GM23338 (cell line): ENCODE data around the gene DCLRE1C. TPM values are rescaled to one million over a fixed set of nuclear protein-coding genes. Genes with fewer than 3 reads are reported as not detected.
"Not testable (repeated sequence)": the region's sequence is repeated elsewhere in the genome, so short reads cannot be mapped to it uniquely, and the experiment has no call there.

Source experiments
- ATAC-seq: fragments of 200-7000 bp; cut with Tn5 transposase; 3 replicates; pipeline ENCODE4 v1.9.1; 2020
- DNase-seq: peaks from one replicate; pipeline ENCODE4 v3.0.0-alpha.2; 2015; ENCODE audit warnings: low spot score
- H2AFZ ChIP-seq: fragments of 200-600 bp; sonication (generic); 2 replicates; pipeline ENCODE4 v1.8.0; 2016; ENCODE audit warnings: antibody characterized with exemption, mild to moderate bottlenecking, moderate library complexity
- H3F3A ChIP-seq: fragments of 200-600 bp; sonication (generic); replicated peaks from 2 replicates; pipeline ENCODE4 v1.8.0; 2017; ENCODE audit warnings: antibody characterized with exemption, mixed run types, low read depth
- H3K27ac ChIP-seq: fragments of 200-600 bp; sonication (generic); 2 replicates; pipeline ENCODE4 v1.6.1; 2016; ENCODE audit warnings: low read depth
- H3K27me3 ChIP-seq: fragments of 200-600 bp; sonication (generic); 2 replicates; pipeline ENCODE4 v1.8.0; 2016; ENCODE audit warnings: mild to moderate bottlenecking, mixed run types, moderate library complexity; ENCODE audit not compliant: insufficient read depth
- H3K36me3 ChIP-seq: fragments of 200-600 bp; sonication (generic); 2 replicates; pipeline ENCODE4 v1.8.0; 2016; ENCODE audit warnings: mild to moderate bottlenecking; ENCODE audit not compliant: insufficient read depth
- H3K4me1 ChIP-seq: fragments of 200-600 bp; sonication (generic); 2 replicates; pipeline ENCODE4 v1.8.0; 2016; ENCODE audit warnings: mild to moderate bottlenecking, moderate library complexity; ENCODE audit not compliant: insufficient read depth
- H3K4me2 ChIP-seq: fragments of 200-600 bp; sonication (generic); 2 replicates; pipeline ENCODE4 v1.7.1; 2017; ENCODE audit warnings: mixed run types
- H3K4me3 ChIP-seq: fragments of 200-600 bp; sonication (generic); 2 replicates; pipeline ENCODE4 v1.6.1; 2016; ENCODE audit warnings: mixed run types
- H3K79me2 ChIP-seq: fragments of 200-600 bp; sonication (generic); replicated peaks from 2 replicates; pipeline ENCODE4 v1.8.0; 2017; ENCODE audit warnings: mild to moderate bottlenecking; ENCODE audit not compliant: insufficient read depth
- H3K9me2 ChIP-seq: fragments of 200-600 bp; sonication (generic); 2 replicates; pipeline ENCODE4 v1.8.0; 2017; ENCODE audit not compliant: insufficient read depth
- H4K20me1 ChIP-seq: fragments of 200-600 bp; sonication (generic); replicated peaks from 2 replicates; pipeline ENCODE4 v1.8.0; 2017; ENCODE audit warnings: mild to moderate bottlenecking; ENCODE audit not compliant: insufficient read depth
- H3K27ac Mint-ChIP-seq: 2 replicates; pipeline ENCODE4 v1.8.0; 2020; ENCODE audit warnings: inconsistent platforms, mild to moderate bottlenecking, moderate library complexity, mixed read lengths
- H3K27me3 Mint-ChIP-seq: 3 replicates; pipeline ENCODE4 v1.8.0; 2022; ENCODE audit warnings: low read depth, mild to moderate bottlenecking, moderate library complexity, mixed read lengths, inconsistent platforms; ENCODE audit not compliant: insufficient read depth, poor library complexity
- H3K36me3 Mint-ChIP-seq: 3 replicates; pipeline ENCODE4 v1.8.0; 2021; ENCODE audit warnings: low read depth, mild to moderate bottlenecking, inconsistent platforms, moderate library complexity, mixed read lengths
- H3K4me1 Mint-ChIP-seq: 3 replicates; pipeline ENCODE4 v1.8.0; 2020; ENCODE audit warnings: mild to moderate bottlenecking, inconsistent platforms, mixed read lengths
- H3K4me3 Mint-ChIP-seq: 3 replicates; pipeline ENCODE4 v1.8.0; 2021; ENCODE audit warnings: moderate library complexity, mild to moderate bottlenecking, inconsistent platforms, mixed read lengths
- H3K9me3 Mint-ChIP-seq: 3 replicates; pipeline ENCODE4 v1.8.0; 2020; ENCODE audit warnings: moderate library complexity, mild to moderate bottlenecking, inconsistent platforms, mixed read lengths
- CREB1 ChIP-seq: fragments of 250-450 bp; sonication (Bioruptor Pico); IDR thresholded peaks from 2 replicates; pipeline ENCODE4 v1.5.0; 2020; ENCODE audit warnings: low read depth, mild to moderate bottlenecking, moderate library complexity
- ETS1 ChIP-seq: IDR thresholded peaks from 2 replicates; pipeline ENCODE4 v1.6.1; 2016; ENCODE audit warnings: antibody characterized with exemption
- EZH2phosphoT487 ChIP-seq: fragments of 200-600 bp; sonication (generic); IDR thresholded peaks from one replicate; pipeline ENCODE4 v1.8.1; 2018; ENCODE audit warnings: antibody characterized with exemption; ENCODE audit not compliant: unreplicated experiment
- NANOG ChIP-seq: IDR thresholded peaks from 2 replicates; pipeline ENCODE4 v1.6.1; 2016; ENCODE audit warnings: antibody characterized with exemption, borderline replicate concordance
- POLR2AphosphoS5 ChIP-seq: IDR thresholded peaks from 2 replicates; pipeline ENCODE4 v1.6.1; 2016; ENCODE audit warnings: antibody characterized with exemption, low read depth
- REST ChIP-seq: IDR thresholded peaks from one replicate; pipeline ENCODE4 v1.6.1; 2018; ENCODE audit warnings: antibody characterized with exemption; ENCODE audit not compliant: unreplicated experiment
- STAT1 ChIP-seq: IDR thresholded peaks from one replicate; pipeline ENCODE4 v1.6.1; 2016; ENCODE audit warnings: antibody characterized with exemption; ENCODE audit not compliant: unreplicated experiment
- ZNF114 ChIP-seq: fragments of 250-450 bp; sonication (Bioruptor Pico); IDR thresholded peaks from 2 replicates; pipeline ENCODE4 v1.5.0; 2020; ENCODE audit warnings: mild to moderate bottlenecking, moderate library complexity
- long read RNA-seq: library from polyadenylated mRNA; unstranded; transcript quantifications from one replicate; pipeline ENCODE4 v2.0.0, GENCODE V29; 2020; ENCODE audit not compliant: unreplicated experiment
- polyA plus RNA-seq: library from polyadenylated mRNA; unstranded; fragments of >200 nt; fragmentation: Nextera tagmentation; extraction: Ambion mirVana; gene quantifications from 2 replicates; pipeline ENCODE4 v1.2.1, GENCODE V29; 2016
- total RNA-seq: library from RNA; depleted of rRNA; stranded (reverse); fragments of >200 nt; shearing (Covaris generic); gene quantifications from 2 replicates; pipeline ENCODE4 v1.2.3, GENCODE V29; 2014; rRNA removed

Gene DCLRE1C
- total RNA-seq (3.9 and 5.3 TPM in 2 replicates), polyA plus RNA-seq (21.4 and 30.2 TPM in 2 replicates)
- long read RNA-seq, partial matches to known transcripts = 1 of 9 reads
- long read RNA-seq, other reads (novel, unspliced or antisense) = 6 of 9 reads

- Histone ChIP-seq H2AFZ (peak within 1 kb of the TSS; percentile 85), H3K36me3 (peaks cover 5% of the 10 kb centered on the region; the same call in 1 of the 2 replicates), H3K27ac (peak within 1 kb of the TSS; percentile 83), H3K79me2 (no peaks in the 10 kb centered on the region; the same call in 1 of the 2 replicates), H3K4me3 (peak within 1 kb of the TSS; percentile 81), H3F3A (peaks cover 7% of the 10 kb centered on the region), H3K9me2 (no peaks in the 10 kb centered on the region), H3K4me1 (peaks cover 8% of the 10 kb centered on the region), H3K4me2 (peak within 1 kb of the TSS; percentile 97), H4K20me1 (peaks cover 7% of the 10 kb centered on the region), H3K27me3 (peaks cover 33% of the 10 kb centered on the region)
- Mint-ChIP-seq H3K4me3 (peak within 1 kb of the TSS; percentile 90), H3K9me3 (no peaks in the 10 kb centered on the region; the same call in 1 of the 3 replicates), H3K27me3 (peaks cover 36% of the 10 kb centered on the region), H3K36me3 (peaks cover 7% of the 10 kb centered on the region; the same call in 1 of the 3 replicates), H3K4me1 (peaks cover 19% of the 10 kb centered on the region), H3K27ac (peak within 1 kb of the TSS; percentile 80)
- TF ChIP-seq POLR2AphosphoS5 (peak; percentile 89), CREB1 (CRISPR knock-in tag) (no peak; the same call in 1 of the 2 replicates), ETS1 (peak; percentile 77)
- DNase-seq (peak; percentile 93), ATAC-seq (peak; percentile 93)
These were observed at the start of gene DCLRE1C for GRCh38 chr10:14954001-14954770. Gene DCLRE1C (minus strand): TSS chr10:14954096. CDS start chr10:14954010, 86 bp downstream.

GRCh38 chr10:14995964-14996565 is 42.2 kb upstream of the DCLRE1C start:
- ATAC-seq (no peak), DNase-seq (no peak)
- peaks cover 5% of the 10 kb centered on the region for H3K27me3 Mint-ChIP-seq
- no peaks in the 10 kb centered on the region for H3K9me3 Mint-ChIP-seq
- Histone ChIP-seq H3K79me2 (no peaks in the 10 kb centered on the region), H3K36me3 (no peaks in the 10 kb centered on the region), H4K20me1 (no peaks in the 10 kb centered on the region), H3F3A (no peaks in the 10 kb centered on the region), H3K9me2 (no peaks in the 10 kb centered on the region), H2AFZ (no peak overlapping the region), H3K4me1 (no peaks in the 10 kb centered on the region), H3K4me3 (no peak overlapping the region), H3K27ac (no peak overlapping the region), H3K27me3 (no peaks in the 10 kb centered on the region), H3K4me2 (no peak overlapping the region)
- H3K4me3 Mint-ChIP-seq = no peak overlapping the region
- H3K27ac Mint-ChIP-seq = no peak overlapping the region
- TF ChIP-seq ETS1 = no peak
- no peak for TF ChIP-seq NANOG
- no peak for TF ChIP-seq ZNF114 (CRISPR knock-in tag)
- no peak for TF ChIP-seq EZH2phosphoT487
- TF ChIP-seq REST = no peak
- no peak for TF ChIP-seq STAT1
- no peaks in the 10 kb centered on the region for H3K36me3 Mint-ChIP-seq
- H3K4me1 Mint-ChIP-seq = peaks cover 7% of the 10 kb centered on the region; the same call in 2 of the 3 replicates

GRCh38 chr10:14993500-14994455 is 39.9 kb upstream of the DCLRE1C start:
- H3K4me3 Mint-ChIP-seq = not testable (repeated sequence)

More at GRCh38 chr10:14993500-14994455, 39.9 kb upstream of the DCLRE1C start:
- H3K36me3 ChIP-seq, H3K27me3 Mint-ChIP-seq, H3K27ac ChIP-seq, H3K4me1 Mint-ChIP-seq, H3K27ac Mint-ChIP-seq, H3K79me2 ChIP-seq, H4K20me1 ChIP-seq, H3K36me3 Mint-ChIP-seq, H2AFZ ChIP-seq, H3K27me3 ChIP-seq, H3K4me2 ChIP-seq, DNase-seq, H3K9me2 ChIP-seq, H3K9me3 Mint-ChIP-seq, H3K4me1 ChIP-seq, ATAC-seq, H3K4me3 ChIP-seq, H3F3A ChIP-seq: not testable (repeated sequence)
